ENCODE data around the gene ANKRD28.
"Not testable (repeated sequence)": the region's sequence is repeated elsewhere in the genome, so short reads cannot be mapped to it uniquely, and the experiment has no call there.

The ANKRD28 gene

DNA sequence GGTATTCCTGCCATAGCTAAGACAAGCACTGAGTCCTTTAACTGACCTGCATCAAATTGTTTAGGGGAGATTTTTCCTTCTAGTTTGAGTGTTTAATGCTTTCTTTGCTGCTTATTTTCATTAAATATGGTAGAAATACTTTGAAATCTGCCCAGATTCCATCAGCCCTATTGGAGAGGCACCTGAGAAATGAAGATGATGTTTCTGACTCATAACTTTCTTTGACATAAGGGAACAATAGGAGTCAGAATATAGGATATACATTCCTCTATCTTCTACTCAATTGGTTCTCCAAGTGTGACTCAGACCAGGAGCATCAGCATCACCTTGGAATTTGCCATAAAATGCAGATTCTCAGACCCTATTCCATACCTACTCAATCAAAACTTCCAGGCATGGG lies 168.8 kb downstream of the ANKRD28 start:
- Histone ChIP-seq H2AFZ (ENCODE audit: low read length) (no peak overlapping the region), H3K79me2 (ENCODE audit: insufficient read depth, low read length) (no peaks in the 10 kb centered on the region), H3K4me2 (ENCODE audit: low read depth, low read length, poor library complexity, severe bottlenecking) (no peak overlapping the region), H3K36me3 (ENCODE audit: insufficient read depth, low read length) (no peaks in the 10 kb centered on the region), H3K9ac (ENCODE audit: low read depth, low read length, poor library complexity, severe bottlenecking) (no peak overlapping the region), H3K9me3 (ENCODE audit: insufficient read depth, low read depth, low read length) (no peaks in the 10 kb centered on the region), H4K20me1 (ENCODE audit: insufficient read depth, low read length, poor library complexity, severe bottlenecking) (no peaks in the 10 kb centered on the region), H3K27me3 (ENCODE audit: insufficient read depth, low read length, poor library complexity, severe bottlenecking) (no peaks in the 10 kb centered on the region), H3K9me2 (replicated peaks; ENCODE audit: low read depth, low read length) (no peaks in the 10 kb centered on the region), H3F3A (ENCODE audit: low read depth) (no peaks in the 10 kb centered on the region), H3K4me1 (ENCODE audit: insufficient read depth, low read length, poor library complexity, severe bottlenecking) (peaks cover 9% of the 10 kb centered on the region), H3K4me3 (ENCODE audit: low read length, poor library complexity, severe bottlenecking) (no peak overlapping the region)
- no peak for TF ChIP-seq EZH2phosphoT487 (IDR thresholded peaks at IDR 0.05; ENCODE audit: borderline replicate concordance)
- TF ChIP-seq, protein P1, sequence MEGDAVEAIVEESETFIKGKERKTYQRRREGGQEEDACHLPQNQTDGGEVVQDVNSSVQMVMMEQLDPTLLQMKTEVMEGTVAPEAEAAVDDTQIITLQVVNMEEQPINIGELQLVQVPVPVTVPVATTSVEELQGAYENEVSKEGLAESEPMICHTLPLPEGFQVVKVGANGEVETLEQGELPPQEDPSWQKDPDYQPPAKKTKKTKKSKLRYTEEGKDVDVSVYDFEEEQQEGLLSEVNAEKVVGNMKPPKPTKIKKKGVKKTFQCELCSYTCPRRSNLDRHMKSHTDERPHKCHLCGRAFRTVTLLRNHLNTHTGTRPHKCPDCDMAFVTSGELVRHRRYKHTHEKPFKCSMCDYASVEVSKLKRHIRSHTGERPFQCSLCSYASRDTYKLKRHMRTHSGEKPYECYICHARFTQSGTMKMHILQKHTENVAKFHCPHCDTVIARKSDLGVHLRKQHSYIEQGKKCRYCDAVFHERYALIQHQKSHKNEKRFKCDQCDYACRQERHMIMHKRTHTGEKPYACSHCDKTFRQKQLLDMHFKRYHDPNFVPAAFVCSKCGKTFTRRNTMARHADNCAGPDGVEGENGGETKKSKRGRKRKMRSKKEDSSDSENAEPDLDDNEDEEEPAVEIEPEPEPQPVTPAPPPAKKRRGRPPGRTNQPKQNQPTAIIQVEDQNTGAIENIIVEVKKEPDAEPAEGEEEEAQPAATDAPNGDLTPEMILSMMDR (conservative IDR thresholded peaks at IDR 0.05; ENCODE audit: low read length), result no peak

DNA sequence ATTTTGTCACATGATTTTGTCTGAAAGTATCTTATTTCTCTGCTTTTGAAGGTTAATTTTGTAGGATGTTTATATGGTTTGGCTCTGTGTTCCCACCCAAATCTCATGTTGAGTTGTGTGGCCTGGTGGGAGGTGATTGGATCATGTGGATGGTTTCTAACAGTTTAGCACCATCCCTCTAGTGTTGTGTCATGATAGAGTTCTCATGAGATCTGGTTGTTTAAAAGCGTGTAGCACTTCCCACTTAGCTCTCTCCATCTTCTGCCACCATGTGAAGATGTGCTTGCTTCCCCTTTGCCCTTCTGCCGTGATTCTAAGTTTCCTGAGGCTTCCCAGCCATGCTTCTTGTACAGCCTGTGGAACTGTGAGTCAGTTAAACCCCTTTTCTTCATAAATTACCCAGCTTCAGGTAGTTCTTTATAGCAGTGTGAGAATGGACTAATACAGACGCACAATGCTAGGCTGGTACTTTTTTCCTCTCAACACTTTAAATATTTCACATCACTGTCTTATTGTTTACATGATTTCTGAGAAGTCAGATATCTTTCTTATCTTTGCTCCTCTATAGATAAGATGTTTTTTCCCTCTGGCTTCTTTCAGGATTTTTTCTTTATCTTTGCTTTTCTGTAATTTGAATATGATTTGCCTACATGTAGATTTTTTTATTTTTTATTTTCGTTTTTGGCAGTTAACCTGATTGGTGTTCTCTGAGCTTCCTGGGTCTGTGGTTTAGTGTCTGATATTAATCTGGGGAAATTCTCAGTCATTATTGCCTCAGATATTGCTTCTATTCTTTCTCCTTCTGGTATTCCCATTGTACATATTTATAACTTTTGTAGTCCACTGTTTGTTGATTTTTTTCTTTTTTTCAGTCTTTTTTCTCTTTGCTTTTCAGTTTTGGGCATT lies 174.0 kb downstream of the ANKRD28 start:
- TF ChIP-seq, protein P1 (conservative IDR thresholded peaks at IDR 0.05; ENCODE audit: low read length), result no peak
- no peak for TF ChIP-seq EZH2phosphoT487 (IDR thresholded peaks at IDR 0.05; ENCODE audit: borderline replicate concordance)
- no peaks in the 10 kb centered on the region for H4K20me1 ChIP-seq (ENCODE audit: insufficient read depth, low read length, poor library complexity, severe bottlenecking)
- H2AFZ ChIP-seq (ENCODE audit: low read length), result no peak overlapping the region
- peaks cover 7% of the 10 kb centered on the region for H3K9me3 ChIP-seq (ENCODE audit: insufficient read depth, low read depth, low read length)
- no peaks in the 10 kb centered on the region for H3K9me2 ChIP-seq (replicated peaks; ENCODE audit: low read depth, low read length)
- H3K4me2 ChIP-seq (ENCODE audit: low read depth, low read length, poor library complexity, severe bottlenecking), result peak overlapping the region; percentile 14
- H3K27me3 ChIP-seq (ENCODE audit: insufficient read depth, low read length, poor library complexity, severe bottlenecking), result no peaks in the 10 kb centered on the region
- H3K4me1 ChIP-seq (ENCODE audit: insufficient read depth, low read length, poor library complexity, severe bottlenecking), result peaks cover 5% of the 10 kb centered on the region
- no peaks in the 10 kb centered on the region for H3K79me2 ChIP-seq (ENCODE audit: insufficient read depth, low read length)
- H3F3A ChIP-seq (ENCODE audit: low read depth), result no peaks in the 10 kb centered on the region
- H3K4me3 ChIP-seq (ENCODE audit: low read length, poor library complexity, severe bottlenecking), result no peak overlapping the region
- no peaks in the 10 kb centered on the region for H3K36me3 ChIP-seq (ENCODE audit: insufficient read depth, low read length)
- H3K9ac ChIP-seq (ENCODE audit: low read depth, low read length, poor library complexity, severe bottlenecking), result no peak overlapping the region

DNA sequence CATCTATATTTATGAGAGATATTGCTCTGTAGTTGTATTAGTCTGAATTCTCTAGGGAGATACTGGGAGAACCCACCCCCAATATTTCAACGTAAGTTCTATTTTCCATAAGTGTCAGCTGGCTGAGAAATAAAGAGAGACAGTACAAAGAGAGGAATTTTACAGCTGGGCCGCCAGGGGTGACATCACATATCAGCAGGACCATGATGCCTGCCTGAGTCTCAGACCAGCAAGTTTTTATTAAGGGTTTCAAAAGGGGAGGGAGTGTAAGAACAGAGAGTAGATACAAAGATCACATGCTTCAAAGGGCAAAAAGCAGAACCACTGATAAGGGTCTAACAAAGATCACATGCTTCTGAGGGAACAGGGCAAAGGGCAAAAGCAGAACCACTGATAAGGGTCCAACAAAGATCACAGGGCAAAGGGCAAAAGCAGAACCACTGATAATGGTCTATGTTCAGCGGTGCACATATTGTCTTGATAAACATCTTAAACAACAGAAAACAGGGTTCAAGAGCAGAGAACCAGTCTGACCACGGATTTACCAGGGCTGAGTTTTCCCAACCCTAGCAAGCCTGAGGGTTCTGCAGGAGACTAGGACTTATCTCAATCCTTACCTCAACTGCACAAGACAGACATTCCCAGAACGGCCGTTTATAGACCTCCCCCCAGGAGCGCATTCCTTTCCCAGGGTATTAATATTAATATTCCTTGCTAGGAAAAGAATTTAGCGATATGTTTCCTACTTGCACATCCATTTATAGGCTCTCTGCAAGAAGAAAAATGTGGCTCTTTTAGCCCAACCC lies 177.9 kb downstream of the ANKRD28 start:
- not testable (repeated sequence) for H3K79me2 ChIP-seq (ENCODE audit: insufficient read depth, low read length); H3K36me3 ChIP-seq (ENCODE audit: insufficient read depth, low read length); H3K27me3 ChIP-seq (ENCODE audit: insufficient read depth, low read length, poor library complexity, severe bottlenecking); H3K4me2 ChIP-seq (ENCODE audit: low read depth, low read length, poor library complexity, severe bottlenecking); H3K9me3 ChIP-seq (ENCODE audit: insufficient read depth, low read depth, low read length); H3F3A ChIP-seq (ENCODE audit: low read depth); H3K4me1 ChIP-seq (ENCODE audit: insufficient read depth, low read length, poor library complexity, severe bottlenecking); H3K4me3 ChIP-seq (ENCODE audit: low read length, poor library complexity, severe bottlenecking); H3K9me2 ChIP-seq (replicated peaks; ENCODE audit: low read depth, low read length); H4K20me1 ChIP-seq (ENCODE audit: insufficient read depth, low read length, poor library complexity, severe bottlenecking); H3K9ac ChIP-seq (ENCODE audit: low read depth, low read length, poor library complexity, severe bottlenecking); H2AFZ ChIP-seq (ENCODE audit: low read length)
